ENCODE results near the gene SMARCD3. TPM values are rescaled to one million over a fixed set of nuclear protein-coding genes. Genes with fewer than 3 reads are reported as not detected.
A peak's percentile ranks its signal among the peaks of the same experiment; 100 is the strongest.

SMARCD3 gene
- total RNA-seq, 2 donors from 2014 or later = 35.6 to 108 TPM

GRCh38 chr7:151281686-151282085 lies 33.2 kb upstream of the SMARCD3 start:
- no peaks in the 10 kb centered on the region for H3K4me1 ChIP-seq (replicated peaks)
- no peaks in the 10 kb centered on the region for H3K36me3 ChIP-seq
- 77% methylated on average over 6 of the region's 6 CpGs for WGBS
- H3K9me3 ChIP-seq = no peaks in the 10 kb centered on the region
- H3K27me3 ChIP-seq (replicated peaks; ENCODE audit: insufficient read depth) = no peaks in the 10 kb centered on the region
- TF ChIP-seq POLR2AphosphoS5 (IDR thresholded peaks at IDR 0.05) (no peak), POLR2A (IDR thresholded peaks at IDR 0.05) (no peak)
- no peak for DNase-seq (ENCODE audit: low spot score)
- intact Hi-C loops (cut with DNase I) = no loop called here
- H3K27ac ChIP-seq = no peak overlapping the region
- H3K4me3 ChIP-seq = no peak overlapping the region

GRCh38 chr7:151280388-151281019 lies 32.0 kb upstream of the SMARCD3 start:
- Histone ChIP-seq H3K27me3 (replicated peaks; ENCODE audit: insufficient read depth) (no peaks in the 10 kb centered on the region), H3K4me3 (no peak overlapping the region), H3K4me1 (replicated peaks) (no peaks in the 10 kb centered on the region), H3K27ac (no peak overlapping the region), H3K9me3 (no peaks in the 10 kb centered on the region), H3K36me3 (no peaks in the 10 kb centered on the region)
- DNase-seq (ENCODE audit: low spot score) = no peak
- TF ChIP-seq POLR2AphosphoS5 (IDR thresholded peaks at IDR 0.05) (no peak), CTCF (IDR thresholded peaks at IDR 0.05) (no peak), POLR2A (IDR thresholded peaks at IDR 0.05) (no peak)
- WGBS = 95% methylated on average over 9 of the region's 9 CpGs
- intact Hi-C loops (cut with DNase I) = no loop called here

GRCh38 chr7:151279868-151280267 lies 31.4 kb upstream of the SMARCD3 start:
- no peak for DNase-seq (ENCODE audit: low spot score)
- Histone ChIP-seq H3K4me1 (replicated peaks) (no peaks in the 10 kb centered on the region), H3K4me3 (no peak overlapping the region), H3K27ac (no peak overlapping the region), H3K9me3 (no peaks in the 10 kb centered on the region), H3K27me3 (replicated peaks; ENCODE audit: insufficient read depth) (no peaks in the 10 kb centered on the region), H3K36me3 (no peaks in the 10 kb centered on the region)
- intact Hi-C loops (cut with DNase I) = no loop called here
- 92% methylated on average over 5 of the region's 5 CpGs for WGBS
- TF ChIP-seq POLR2A (IDR thresholded peaks at IDR 0.05) (no peak), POLR2AphosphoS5 (IDR thresholded peaks at IDR 0.05) (no peak), CTCF (IDR thresholded peaks at IDR 0.05) (no peak)

- Histone ChIP-seq H3K4me1 (replicated peaks) (no peaks in the 10 kb centered on the region), H3K9me3 (no peaks in the 10 kb centered on the region), H3K4me3 (no peak overlapping the region), H3K27ac (no peak overlapping the region), H3K27me3 (replicated peaks; ENCODE audit: insufficient read depth) (no peaks in the 10 kb centered on the region), H3K36me3 (no peaks in the 10 kb centered on the region)
- intact Hi-C loops (cut with DNase I) = no loop called here
- no peak for TF ChIP-seq POLR2A (IDR thresholded peaks at IDR 0.05)
- no peak for TF ChIP-seq POLR2AphosphoS5 (IDR thresholded peaks at IDR 0.05)
- no peak for TF ChIP-seq CTCF (IDR thresholded peaks at IDR 0.05)
- 81% methylated on average over 12 of the region's 12 CpGs for WGBS
- DNase-seq (ENCODE audit: low spot score) = no peak
Observed at GRCh38 chr7:151278949-151279348, 30.5 kb upstream of the SMARCD3 start.

- intact Hi-C loops (cut with DNase I) = no loop called here
- TF ChIP-seq POLR2AphosphoS5 (IDR thresholded peaks at IDR 0.05) (no peak), POLR2A (IDR thresholded peaks at IDR 0.05) (no peak), CTCF (IDR thresholded peaks at IDR 0.05) (no peak)
- WGBS = 80% methylated on average over 8 of the region's 8 CpGs
- Histone ChIP-seq H3K9me3 (no peaks in the 10 kb centered on the region), H3K27ac (peak overlapping the region; percentile 18 to 37), H3K4me1 (replicated peaks) (no peaks in the 10 kb centered on the region), H3K36me3 (no peaks in the 10 kb centered on the region), H3K4me3 (peak overlapping the region in 1 of 2 donors; percentile 29), H3K27me3 (replicated peaks; ENCODE audit: insufficient read depth) (no peaks in the 10 kb centered on the region)
- no peak for DNase-seq (ENCODE audit: low spot score)
Observed at GRCh38 chr7:151277631-151278030, 29.1 kb upstream of the SMARCD3 start.

All from prostate gland (tissue), 2 donors.